HG03521 (cell line): ENCODE measurements around the gene DEFB108B.
"Not testable (repeated sequence)": the region's sequence is repeated elsewhere in the genome, so short reads cannot be mapped to it uniquely, and the experiment has no call there.

Experiments used
- ATAC-seq: cut with Tn5 transposase; IDR thresholded peaks from one replicate; pipeline ENCODE4 v1.9.1; 2021; ENCODE audit warnings: mild to moderate bottlenecking, moderate library complexity; ENCODE audit not compliant: unreplicated experiment

Gene DEFB108B, protein sequence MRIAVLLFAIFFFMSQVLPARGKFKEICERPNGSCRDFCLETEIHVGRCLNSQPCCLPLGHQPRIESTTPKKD

DNA sequence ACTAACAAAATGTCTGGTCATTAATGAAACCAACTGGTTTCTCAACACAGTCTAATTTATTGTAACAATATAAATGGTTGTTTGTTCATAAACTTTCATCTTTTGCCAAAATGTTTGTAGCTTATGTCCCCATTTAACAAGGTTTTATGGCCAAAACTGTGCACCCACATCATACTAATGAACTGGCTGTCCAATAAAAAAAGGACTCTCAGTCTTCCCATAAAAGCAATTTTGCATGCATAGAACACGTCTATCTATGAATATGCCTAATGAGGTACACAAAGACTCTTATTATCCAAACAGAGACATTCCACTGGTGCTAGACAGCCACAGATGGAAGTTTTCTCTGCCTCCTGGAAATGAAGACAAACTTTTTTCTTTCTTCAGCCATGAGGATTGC, at the start of gene DEFB108B:
DEFB108B (plus strand) TSS at position 390 of the 400 bp plus-strand sequence; CDS start at position 390, 0 bp downstream.
- ATAC-seq, result not testable (repeated sequence)

DNA sequence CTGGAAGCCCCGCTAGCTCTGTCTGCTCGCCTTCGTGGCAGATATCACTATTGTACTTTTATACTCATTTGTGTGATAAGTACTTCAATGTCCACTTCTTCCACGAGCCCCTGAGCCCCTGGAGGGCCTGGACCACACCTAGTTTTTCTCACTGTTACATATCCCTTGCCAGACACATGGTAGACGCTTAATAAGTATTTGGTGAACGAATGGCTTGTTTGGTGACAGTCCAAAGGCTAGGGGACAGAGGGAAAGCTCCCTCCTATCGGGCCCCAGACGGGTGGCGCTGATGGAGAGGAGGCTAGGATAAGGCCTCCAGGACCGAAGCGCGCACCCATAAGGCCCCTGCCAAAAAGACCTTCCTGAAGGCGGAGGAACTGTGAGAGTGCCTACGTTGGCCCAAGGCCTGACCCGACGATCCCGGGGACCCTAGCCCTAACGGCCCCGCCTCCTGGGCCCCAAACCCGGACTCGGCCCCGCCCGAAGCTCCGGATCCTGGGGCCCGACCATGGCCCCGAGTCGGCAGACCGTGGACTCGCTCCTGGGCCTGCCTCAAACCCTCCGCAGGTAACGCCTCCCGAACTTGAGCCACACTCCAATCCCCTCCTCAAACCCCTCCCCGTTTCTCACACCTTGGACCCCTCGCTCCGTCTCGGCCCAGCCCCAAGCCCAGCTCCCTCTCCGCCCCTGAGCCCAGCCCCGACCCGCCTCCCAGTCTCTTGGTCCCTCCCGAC, 46.7 kb upstream of the DEFB108B start:
- ATAC-seq, result peak; percentile 20

DNA sequence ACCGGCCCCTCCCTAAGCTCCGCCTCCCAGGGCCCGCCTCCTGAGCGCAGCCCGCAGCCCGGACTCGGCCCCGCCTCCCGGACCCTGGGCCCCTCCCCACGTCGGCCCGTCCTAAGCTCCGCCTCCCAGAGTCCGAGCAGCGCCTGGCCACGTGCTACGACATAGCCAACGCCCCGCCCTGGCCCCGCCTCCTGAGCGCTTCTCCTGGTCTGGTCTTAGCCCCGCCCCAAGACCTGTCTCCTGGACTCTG, 46.2 kb upstream of the DEFB108B start:
- ATAC-seq, result peak; percentile 95

DNA sequence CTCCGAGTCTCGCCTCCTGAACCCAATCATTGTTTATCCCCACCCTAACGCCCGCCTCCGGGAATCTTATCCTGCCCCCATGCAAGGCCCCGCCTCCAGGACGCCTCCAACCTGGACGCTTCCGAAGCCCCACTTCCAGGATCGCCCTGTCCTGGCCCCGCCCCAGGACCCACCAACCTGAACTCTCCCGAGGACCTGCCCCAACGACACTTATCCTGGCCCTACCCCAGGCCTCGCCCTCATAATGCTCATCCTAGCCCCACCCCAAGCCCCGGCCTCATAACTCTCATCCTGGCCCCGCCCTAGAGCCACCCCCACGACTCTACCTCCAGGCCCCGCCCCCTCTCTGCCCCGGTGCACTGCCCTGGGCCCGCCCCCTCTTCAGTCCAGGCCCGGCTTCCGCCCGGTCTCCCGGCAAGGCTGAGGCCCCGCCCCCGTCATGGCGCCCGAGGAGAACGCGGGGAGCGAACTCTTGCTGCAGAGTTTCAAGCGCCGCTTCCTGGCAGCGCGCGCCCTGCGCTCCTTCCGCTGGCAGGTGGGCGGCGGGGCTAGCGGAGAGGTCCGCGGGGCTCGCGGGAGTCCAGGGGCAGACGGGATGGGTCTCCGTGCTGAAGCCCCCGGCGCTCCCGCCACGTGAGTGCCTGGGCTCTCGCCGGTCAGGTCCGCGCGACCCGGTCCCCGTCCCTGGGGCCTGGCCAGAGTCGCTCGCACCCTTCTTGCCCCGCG, 45.7 kb upstream of the DEFB108B start:
- ATAC-seq, result peak; percentile 88

DNA sequence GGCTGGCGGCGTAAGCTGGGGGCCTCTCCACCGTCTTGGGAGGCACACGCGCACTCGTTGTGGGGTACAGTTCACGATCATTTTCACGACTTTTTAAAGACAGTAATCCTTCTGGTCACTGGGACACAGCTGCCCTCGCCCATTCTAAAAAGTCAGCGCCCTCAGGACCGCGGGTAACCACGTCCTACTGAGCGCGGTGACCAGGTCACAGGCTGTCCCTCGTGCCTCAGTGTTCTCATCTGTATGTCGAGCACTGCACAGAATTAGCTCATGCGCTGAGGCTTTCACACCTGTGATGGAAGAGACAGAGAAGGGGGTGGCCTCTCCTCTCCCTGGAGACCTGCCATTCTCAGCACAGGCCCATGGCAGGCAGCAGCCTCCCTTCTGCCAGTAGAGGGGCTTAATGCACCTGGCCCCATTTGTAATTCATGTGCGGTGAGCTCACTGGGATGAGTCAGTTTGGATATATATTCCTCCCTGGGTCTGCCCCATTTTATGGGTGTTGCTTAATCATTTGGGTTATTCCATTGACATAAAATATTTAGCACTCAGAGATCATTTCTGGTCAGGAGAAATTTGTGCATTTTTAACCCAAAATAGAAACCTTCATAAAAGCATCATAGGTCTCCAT, 45.1 kb upstream of the DEFB108B start:
- ATAC-seq, result not testable (repeated sequence)

DNA sequence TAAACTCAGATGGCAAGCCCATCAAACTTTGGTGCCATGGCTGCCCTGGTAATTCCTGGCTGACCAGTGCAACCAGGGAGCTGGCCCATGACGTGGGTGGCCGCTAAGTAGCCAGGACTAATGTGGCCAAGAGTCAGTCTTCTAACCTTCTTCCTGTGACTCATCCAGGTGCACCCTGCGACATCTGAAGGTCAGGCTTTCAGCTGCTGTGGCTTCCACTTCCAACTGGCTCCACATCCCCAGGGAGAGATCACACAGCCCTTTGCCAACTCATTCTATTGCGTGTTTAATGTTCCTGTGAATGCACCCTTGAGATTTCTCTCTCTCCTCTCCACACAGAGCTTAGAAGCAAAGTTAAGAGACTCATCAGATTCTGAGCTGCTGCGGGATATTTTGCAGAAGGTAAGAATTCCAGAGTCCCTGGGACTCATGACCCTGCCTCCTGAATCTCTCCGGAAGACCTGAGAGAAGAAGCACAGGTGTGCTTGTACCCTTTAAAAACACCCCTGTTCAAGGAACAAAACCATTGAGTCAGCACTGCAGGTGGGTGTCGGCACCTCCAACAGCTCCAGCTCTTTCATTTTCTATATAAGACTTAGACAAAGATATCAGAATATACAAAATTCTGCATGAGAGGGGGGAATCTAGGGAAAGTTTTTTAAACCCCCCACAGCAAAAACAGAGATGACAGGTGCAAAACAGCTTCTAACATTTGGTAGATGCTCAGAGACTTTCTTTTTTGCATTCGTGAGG, 43.4 kb upstream of the DEFB108B start:
- not testable (repeated sequence) for ATAC-seq

DNA sequence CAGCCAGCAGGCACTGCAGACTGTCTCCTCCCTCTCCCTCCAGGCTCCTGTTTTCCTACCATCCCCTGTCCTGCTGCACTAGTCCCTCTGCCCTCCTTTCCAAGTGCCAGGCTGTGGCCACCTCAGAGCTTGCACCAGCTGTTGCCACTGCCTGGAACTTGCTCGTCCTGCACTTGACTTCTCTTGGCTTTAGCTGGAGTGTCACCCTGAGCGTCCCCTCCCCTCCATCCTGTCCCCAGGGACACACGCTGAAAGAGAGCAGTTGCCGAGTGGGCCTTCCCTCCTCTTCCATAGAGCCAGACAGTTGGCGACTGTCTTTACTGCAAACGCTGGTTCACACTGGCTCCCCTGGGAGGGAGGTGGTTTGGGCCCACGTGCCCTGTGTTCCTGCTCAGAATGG, 41.9 kb upstream of the DEFB108B start:
- not testable (repeated sequence) for ATAC-seq

DNA sequence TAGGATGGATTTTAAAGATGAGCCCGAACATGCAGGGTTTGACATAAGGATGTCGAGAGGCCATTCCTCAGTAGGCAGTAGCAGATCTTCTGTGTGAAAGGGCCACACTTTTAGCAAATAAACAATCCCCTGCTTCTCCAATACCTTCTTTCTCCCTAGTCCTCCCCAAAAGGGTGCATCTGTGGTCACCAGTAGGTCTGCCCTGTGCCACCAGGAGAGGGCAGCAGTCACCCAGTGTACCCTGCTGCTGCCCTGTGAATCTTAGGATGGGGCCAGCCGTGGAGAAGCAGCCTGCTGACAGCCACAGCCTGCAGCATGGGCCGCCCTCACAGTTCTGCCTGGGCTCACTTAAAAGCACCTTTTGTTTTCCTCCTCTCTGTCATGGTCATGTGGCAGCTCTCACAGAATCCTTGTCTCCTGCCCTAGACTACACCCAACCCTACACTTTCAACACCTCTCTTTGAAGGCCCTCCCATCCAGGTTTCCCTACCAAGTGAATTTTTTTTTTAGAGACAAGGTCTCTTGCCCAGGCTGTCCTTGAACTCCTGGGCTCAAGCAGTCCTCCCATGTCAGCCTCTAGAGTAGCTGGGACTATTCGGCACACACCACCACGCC, 40.3 kb upstream of the DEFB108B start:
- ATAC-seq, result not testable (repeated sequence)

DNA sequence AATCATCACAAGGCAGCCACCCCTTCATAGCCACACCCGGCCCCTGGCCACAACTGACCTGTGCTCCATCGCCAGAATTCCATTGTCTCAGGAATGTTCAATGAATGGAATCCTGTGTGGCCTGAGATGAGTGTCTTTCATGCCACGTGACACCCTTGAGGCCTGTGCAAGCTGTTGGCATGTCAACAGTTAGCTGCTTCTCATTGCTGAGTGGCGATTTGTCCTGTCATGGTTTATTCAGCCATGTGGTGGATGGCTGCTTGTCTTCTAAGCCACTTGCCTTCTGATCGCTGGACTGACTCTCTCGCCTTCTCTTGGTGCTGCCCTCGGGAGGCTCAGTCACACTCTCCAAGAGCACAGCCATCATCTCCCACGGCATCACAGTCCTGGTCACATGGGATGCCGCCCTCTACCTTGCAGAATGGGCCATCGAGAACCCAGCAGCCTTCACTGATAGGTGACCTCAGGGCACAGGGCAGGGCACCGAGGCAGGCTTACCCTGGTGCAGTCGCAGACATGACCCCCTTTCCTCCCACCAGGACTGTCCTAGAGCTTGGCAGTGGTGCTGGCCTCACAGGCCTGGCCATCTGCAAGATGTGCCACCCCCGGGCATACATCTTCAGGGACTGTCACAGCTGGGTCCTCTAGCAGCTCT, 38.5 kb upstream of the DEFB108B start:
- ATAC-seq, result not testable (repeated sequence)

DNA sequence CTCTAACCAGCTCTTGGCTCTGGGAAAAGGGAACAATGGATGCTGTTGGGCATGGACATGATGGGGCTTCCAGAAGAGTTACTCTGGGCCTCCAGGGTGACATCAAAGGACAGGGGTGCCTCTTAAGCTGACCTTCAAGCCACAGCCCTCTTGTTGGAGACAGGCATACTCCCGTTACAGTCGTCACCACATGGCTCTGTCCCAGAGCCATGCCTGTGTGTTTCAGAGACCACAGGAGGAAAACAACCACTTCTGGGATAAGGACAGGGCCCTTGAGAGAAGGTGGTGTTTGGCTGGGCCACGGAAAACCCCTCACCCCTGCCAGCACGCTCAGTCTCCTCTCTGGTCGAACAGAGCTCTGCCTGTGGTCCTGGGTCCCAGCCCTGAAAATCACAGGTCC, 37.8 kb upstream of the DEFB108B start:
- ATAC-seq, result not testable (repeated sequence)

DNA sequence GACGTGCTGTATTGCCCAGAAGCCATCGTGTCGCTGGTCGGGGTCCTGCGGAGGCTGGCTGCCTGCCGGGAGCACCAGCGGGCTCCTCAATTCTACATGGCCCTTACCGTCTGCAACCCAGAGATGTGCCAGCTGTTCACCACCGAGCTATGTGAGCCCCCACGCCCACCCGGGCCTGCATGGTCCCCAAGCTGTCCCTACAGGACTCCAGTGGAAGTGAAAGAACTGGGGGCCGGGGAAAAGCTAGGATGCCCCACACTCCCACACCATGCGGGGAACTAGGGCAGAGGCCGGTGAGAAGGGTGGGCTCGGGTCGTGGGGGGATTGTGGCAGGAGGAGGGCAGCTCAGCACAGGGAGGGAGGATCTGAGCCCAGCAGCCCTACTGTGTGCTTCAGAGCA, 37.0 kb upstream of the DEFB108B start:
- ATAC-seq, result not testable (repeated sequence)

DNA sequence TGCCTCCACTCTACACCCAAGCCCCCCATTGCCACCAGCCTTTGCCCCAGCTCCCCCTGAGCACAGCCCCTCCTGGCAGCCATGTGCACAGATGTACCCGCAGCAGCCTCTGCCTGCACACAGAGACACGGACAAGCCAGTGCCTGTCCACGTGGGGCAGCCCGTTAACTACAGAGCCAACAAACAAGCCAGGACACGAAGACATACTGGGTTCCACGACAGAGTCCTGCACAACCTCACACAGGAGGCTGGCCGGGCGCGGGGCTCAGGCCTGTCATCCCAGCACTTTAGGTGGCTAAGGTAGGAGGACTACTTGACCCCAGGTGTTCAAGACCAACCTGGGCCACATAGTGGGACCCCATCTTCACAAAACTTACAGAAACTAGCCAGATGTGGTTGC, 36.2 kb upstream of the DEFB108B start:
- ATAC-seq, result not testable (repeated sequence)

DNA sequence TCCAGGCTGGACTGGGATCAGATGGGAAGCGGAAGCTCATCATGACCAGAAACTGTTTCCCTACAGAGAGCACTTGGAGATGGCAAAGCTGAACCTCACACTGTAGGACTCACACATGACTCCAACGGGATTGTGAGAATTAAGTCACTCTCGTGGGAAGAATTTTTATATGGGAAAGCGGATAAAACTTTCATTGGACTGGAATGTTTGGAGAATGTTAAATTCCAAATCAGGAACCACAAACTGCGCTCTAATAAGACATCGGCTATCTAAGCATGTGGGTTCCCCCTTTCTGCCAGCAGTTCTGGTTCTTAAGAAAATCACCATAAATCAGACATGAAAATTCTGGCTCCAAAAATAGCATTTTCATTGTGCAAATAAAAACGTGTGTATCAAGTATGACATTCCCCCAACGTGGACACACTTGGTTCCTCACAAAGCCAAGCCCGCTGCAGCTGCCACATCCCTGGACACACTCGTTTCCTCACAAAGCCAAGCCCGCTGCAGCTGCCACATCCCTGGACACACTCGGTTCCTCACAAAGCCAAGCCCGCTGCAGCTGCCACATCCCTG, 33.4 kb upstream of the DEFB108B start:
- ATAC-seq, result not testable (repeated sequence)

DNA sequence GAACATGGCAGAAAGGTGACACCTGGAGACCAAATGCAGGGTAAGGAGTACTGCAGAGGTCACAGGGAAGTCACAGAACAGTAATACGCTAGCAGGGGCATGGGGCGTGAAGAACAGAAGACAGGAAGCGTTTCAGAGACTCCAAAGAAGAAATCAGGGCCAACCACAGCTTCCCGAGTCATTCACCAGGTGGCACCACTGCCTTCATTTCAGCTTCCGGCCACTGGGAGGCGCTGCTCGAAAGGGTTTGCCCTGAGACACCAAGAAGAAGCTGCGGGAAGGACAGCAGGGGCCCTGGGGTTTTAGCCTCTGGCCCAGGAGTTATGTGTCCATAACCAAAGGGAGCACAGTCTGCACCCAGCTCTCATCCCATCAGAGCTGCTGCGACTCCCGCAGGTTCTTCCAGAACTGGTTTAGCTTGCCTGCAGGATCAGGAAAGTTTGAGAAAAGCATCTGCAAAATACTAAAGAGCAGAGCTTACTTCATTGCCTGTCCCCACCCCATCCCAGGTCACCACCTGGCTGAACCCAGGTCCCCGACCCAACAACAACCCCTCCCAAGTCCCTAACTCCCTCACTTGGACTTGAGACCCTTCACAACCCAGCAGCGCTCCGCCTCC, 32.6 kb upstream of the DEFB108B start:
- ATAC-seq, result not testable (repeated sequence)

DNA sequence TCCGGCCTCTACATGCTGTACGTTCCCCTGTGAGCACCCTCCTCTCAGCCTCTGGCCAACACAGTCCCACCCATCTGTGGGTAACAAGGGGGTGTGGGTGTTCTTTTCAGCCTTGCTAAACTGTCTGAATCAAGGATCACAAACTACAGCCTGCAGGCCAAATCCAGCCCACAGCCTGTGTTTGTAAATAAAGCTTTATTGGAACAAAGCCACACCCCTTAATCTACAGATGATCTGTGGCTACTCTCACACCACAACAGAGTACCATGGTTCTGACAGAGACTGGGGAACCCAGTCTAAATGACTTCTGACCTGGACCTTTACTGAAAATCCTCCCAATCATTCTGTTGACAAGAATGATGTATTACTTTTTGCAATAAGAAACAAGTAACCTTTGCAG, 32.0 kb upstream of the DEFB108B start:
- not testable (repeated sequence) for ATAC-seq

DNA sequence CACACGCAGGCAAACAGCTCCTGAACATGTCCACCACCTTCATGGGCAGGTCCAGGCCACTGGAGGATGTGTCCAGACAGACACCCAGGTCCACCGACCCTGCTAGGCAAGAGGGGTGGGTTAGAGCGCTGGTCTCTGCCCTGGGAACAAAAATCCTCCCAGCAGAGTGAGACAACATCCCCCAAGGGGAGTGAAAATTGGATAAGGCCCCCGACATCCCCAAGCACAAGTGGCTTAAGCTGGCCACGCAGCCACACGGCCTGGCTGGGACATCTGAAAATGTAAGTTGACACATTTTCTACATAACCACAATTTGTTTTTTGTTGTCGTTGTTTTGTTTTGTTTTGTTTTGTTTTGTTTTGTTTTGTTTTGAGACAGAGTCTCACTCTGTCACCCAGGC, 30.1 kb upstream of the DEFB108B start:
- ATAC-seq, result not testable (repeated sequence)

DNA sequence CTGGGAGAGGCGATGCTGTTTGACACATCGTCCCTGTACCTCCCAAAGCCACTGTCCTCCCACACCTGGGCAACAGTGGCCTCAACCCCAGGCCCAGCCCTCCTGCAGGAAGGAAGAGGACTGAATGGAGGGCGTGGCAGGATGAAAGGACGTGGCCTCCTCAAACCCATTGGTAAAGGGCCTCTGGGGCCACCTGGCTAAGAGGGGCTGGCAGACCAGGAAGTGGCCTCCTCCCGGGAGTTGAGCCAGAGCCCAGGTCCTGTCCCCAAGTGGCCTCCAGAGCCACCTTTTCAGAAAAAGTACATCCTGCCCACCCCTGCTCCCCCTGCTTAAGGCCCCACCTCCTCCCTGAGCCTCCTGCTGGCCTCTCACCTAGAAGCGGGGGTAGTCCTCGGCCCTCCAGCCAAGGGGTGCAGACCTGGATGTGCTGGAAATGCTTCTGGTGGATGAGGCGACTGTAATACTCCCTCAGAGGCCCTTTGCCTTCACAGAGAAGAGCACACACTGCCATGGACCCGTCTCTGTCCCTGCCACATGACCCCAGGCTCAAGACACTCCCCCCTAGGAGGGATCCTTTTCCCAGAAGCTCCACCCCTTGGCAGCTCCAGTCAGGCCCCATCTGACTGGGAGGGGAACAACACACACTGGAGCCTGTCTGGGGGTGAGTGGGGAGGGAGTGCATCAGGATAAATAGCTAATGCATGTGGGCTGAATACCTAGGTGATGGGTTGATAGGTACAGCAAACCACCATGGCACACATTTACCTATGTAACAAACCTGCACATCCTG, 28.6 kb upstream of the DEFB108B start:
- not testable (repeated sequence) for ATAC-seq

DNA sequence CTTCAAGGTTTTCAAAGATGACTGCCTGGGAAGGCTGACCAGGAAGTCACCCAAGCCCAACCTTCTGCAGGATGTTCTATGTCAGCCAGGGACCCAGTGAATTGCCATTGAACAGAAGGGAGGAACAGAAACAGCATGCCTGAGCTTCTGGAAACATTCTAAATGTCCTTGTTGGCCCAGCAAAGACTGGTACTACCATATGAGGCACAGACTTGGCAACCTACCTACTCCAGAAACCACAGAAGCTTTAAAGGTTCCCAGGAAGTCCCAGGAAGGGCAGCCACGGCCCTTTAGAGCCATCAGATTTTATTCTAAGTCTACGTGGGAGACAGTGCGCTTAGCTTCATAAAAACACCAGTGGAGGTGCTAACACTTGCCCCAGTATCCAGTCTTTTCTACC, 20.5 kb upstream of the DEFB108B start:
- not testable (repeated sequence) for ATAC-seq
